Testis (tissue), 2 donors: ENCODE measurements around the gene CHCHD6.

Source experiments
- POLR2A ChIP-seq: fragments of 450-650 bp; IDR thresholded peaks from one replicate; pipeline ENCODE4 v1.6.1; 2017; ENCODE audit warnings: antibody characterized with exemption, mild to moderate bottlenecking, moderate library complexity
- TF ChIP-seq, protein P1 (sequence below), 3 experiments: fragments of 450-650 bp in 2 of 3; fragments of 200-600 bp in 1 of 3; sonication (generic) in 1 of 3; IDR thresholded peaks; one replicate each; pipeline ENCODE4 v1.5.1; 2016 to 2019; ENCODE audit warnings: antibody characterized with exemption in 3 of 3, mild to moderate bottlenecking in 2 of 3, moderate library complexity in 1 of 3

DNA sequence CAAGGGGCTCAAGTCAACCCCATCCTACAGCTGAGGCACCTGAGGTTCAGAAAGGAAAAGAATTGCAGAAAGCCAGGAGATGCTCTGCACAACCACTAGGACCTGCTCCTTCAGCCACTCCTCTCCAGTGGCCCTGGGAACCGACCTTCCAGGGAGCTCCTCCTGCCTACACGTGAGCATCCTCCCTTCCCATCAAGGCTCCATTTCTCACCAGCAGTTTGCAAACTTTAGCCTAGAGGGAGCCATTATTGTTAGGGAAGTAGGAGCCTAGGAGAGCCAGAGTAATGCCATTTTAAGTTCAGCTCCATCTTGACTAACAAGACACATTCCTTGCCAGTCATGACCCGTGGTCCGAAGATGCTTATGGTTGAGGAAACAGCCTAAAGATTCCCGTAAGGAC lies 11.2 kb upstream of the CHCHD6 start:
- TF ChIP-seq, protein P1, sequence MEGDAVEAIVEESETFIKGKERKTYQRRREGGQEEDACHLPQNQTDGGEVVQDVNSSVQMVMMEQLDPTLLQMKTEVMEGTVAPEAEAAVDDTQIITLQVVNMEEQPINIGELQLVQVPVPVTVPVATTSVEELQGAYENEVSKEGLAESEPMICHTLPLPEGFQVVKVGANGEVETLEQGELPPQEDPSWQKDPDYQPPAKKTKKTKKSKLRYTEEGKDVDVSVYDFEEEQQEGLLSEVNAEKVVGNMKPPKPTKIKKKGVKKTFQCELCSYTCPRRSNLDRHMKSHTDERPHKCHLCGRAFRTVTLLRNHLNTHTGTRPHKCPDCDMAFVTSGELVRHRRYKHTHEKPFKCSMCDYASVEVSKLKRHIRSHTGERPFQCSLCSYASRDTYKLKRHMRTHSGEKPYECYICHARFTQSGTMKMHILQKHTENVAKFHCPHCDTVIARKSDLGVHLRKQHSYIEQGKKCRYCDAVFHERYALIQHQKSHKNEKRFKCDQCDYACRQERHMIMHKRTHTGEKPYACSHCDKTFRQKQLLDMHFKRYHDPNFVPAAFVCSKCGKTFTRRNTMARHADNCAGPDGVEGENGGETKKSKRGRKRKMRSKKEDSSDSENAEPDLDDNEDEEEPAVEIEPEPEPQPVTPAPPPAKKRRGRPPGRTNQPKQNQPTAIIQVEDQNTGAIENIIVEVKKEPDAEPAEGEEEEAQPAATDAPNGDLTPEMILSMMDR (IDR thresholded peaks at IDR 0.05): no peak
- no peak for TF ChIP-seq POLR2A
